Transverse colon (tissue), 4 donors: ENCODE measurements around the gene PLA2G4E. TPM values are rescaled to one million over a fixed set of nuclear protein-coding genes. Genes with fewer than 3 reads are reported as not detected.

Experiments used
- DNase-seq: peaks from one replicate; pipeline ENCODE4 v3.0.0-alpha.2; 2019
- H3K27ac ChIP-seq, 4 donors: fragments of 200-600 bp; sonication (generic); 2 replicates each; pipeline ENCODE4 v1.5.1; 2016 to 2018; ENCODE audit warnings: inconsistent platforms in 4 of 4
- H3K27me3 ChIP-seq: fragments of 200-600 bp; sonication (generic); 2 replicates; pipeline ENCODE4 v1.5.1; 2017; ENCODE audit warnings: inconsistent platforms
- H3K36me3 ChIP-seq, 4 donors: fragments of 200-600 bp; sonication (generic); 2 replicates each; pipeline ENCODE4 v1.5.1; 2017 to 2019; ENCODE audit warnings: inconsistent platforms in 4 of 4
- H3K4me1 ChIP-seq, 4 donors: fragments of 200-600 bp; sonication (generic); 2 replicates each; pipeline ENCODE4 v1.5.1; 2017 to 2020; ENCODE audit warnings: inconsistent platforms in 4 of 4
- H3K4me3 ChIP-seq, 4 donors: fragments of 200-600 bp; sonication (generic); 1 replicate in 1 of 4; 2 replicates in 3 of 4; pipeline versions ENCODE4 v1.5.1 to v1.6.1; 2017 to 2019; ENCODE audit warnings: inconsistent platforms in 4 of 4
- H3K9me3 ChIP-seq, 2 donors: fragments of 200-600 bp; sonication (generic); 2 replicates each; pipeline ENCODE4 v1.5.1; 2017 to 2019; ENCODE audit warnings: inconsistent platforms in 2 of 2
- EP300 ChIP-seq: sonication (generic); formaldehyde crosslinking; IDR thresholded peaks from one replicate; pipeline ENCODE4 v1.6.1; 2017; ENCODE audit warnings: antibody characterized with exemption, low read depth
- POLR2A ChIP-seq: fragments of 450-650 bp; IDR thresholded peaks from one replicate; pipeline ENCODE4 v1.6.1; 2016; ENCODE audit warnings: antibody characterized with exemption, mild to moderate bottlenecking, moderate library complexity
- POLR2AphosphoS5 ChIP-seq, 3 donors: sonication (generic); formaldehyde crosslinking; IDR thresholded peaks; one replicate each; pipeline ENCODE4 v1.6.1; 2016; ENCODE audit warnings: antibody characterized with exemption in 3 of 3
- WGBS, 2 donors: methylation state at CpG; one replicate each; pipeline ENCODE4 v1.1.5; 2018; ENCODE audit warnings: low coverage in 1 of 2; 5-methylcytosine and 5-hydroxymethylcytosine counted together
- in situ Hi-C, 4 donors: fragments of 200-750 bp; cut with MboI; loops; one replicate each; pipeline versions ENCODE4 v1.15.0 to v1.15.1; 2017; ENCODE audit warnings: low sequenced_read_pairs in 3 of 4, low pct_ligation_motif_present in 1 of 4, low pct_unique_long_range_greater_than_20kb in 1 of 4
- intact Hi-C: fragments of 100-400 bp; cut with DNase I; formaldehyde crosslinking; loops from one replicate; pipeline ENCODE4 v1.15.1; 2023; ENCODE audit warnings: low total_unique reads
- total RNA-seq, 4 donors: library from RNA; depleted of rRNA; stranded (reverse); fragments of >200 nt; gene quantifications; one replicate each; pipeline ENCODE4 v1.1.0, GENCODE V29; 2016
- TF ChIP-seq, protein P1 (sequence below), 5 experiments: fragments of 200-600 bp in 3 of 5; fragments of 450-650 bp in 2 of 5; sonication (generic) in 3 of 5; IDR thresholded peaks; 1 replicate in 2 of 5; 2 replicates in 3 of 5; pipeline ENCODE4 v1.5.1; 2016 to 2017; ENCODE audit warnings: antibody characterized with exemption in 5 of 5, inconsistent platforms in 3 of 5, mild to moderate bottlenecking in 2 of 5, moderate library complexity in 1 of 5

Gene PLA2G4E
- total RNA-seq, 4 donors from 2014 or later: 0.32 TPM; not detected in 3

GRCh38 chr15:42069025-42069424 is 48.2 kb upstream of the PLA2G4E start:
- H3K4me1 ChIP-seq: no peaks in the 10 kb centered on the region
- WGBS, 2 donors: 71 to 83% methylated on average over 3 to 7 of the region's 7 CpGs
- intact Hi-C loops (no loop called here), in situ Hi-C loops (loop anchor here in 3 of 4 donors (10.0 kb wide), 2 partner anchors 66 to 74 kb away; no protein-coding TSS in a partner anchor)
- H3K36me3 ChIP-seq: no peaks in the 10 kb centered on the region
- TF ChIP-seq POLR2AphosphoS5 (IDR thresholded peaks at IDR 0.05) (no peak), POLR2A (no peak), EP300 (no peak)
- TF ChIP-seq, protein P1, sequence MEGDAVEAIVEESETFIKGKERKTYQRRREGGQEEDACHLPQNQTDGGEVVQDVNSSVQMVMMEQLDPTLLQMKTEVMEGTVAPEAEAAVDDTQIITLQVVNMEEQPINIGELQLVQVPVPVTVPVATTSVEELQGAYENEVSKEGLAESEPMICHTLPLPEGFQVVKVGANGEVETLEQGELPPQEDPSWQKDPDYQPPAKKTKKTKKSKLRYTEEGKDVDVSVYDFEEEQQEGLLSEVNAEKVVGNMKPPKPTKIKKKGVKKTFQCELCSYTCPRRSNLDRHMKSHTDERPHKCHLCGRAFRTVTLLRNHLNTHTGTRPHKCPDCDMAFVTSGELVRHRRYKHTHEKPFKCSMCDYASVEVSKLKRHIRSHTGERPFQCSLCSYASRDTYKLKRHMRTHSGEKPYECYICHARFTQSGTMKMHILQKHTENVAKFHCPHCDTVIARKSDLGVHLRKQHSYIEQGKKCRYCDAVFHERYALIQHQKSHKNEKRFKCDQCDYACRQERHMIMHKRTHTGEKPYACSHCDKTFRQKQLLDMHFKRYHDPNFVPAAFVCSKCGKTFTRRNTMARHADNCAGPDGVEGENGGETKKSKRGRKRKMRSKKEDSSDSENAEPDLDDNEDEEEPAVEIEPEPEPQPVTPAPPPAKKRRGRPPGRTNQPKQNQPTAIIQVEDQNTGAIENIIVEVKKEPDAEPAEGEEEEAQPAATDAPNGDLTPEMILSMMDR (IDR thresholded peaks at IDR 0.05): no peak
- no peak for DNase-seq
- H3K27ac ChIP-seq: no peak overlapping the region
- H3K9me3 ChIP-seq: no peaks in the 10 kb centered on the region
- H3K27me3 ChIP-seq: no peaks in the 10 kb centered on the region
- H3K4me3 ChIP-seq: no peak overlapping the region

GRCh38 chr15:42068601-42069000 is 47.8 kb upstream of the PLA2G4E start:
- Histone ChIP-seq H3K36me3 (no peaks in the 10 kb centered on the region), H3K27ac (no peak overlapping the region), H3K4me1 (no peaks in the 10 kb centered on the region), H3K4me3 (no peak overlapping the region), H3K9me3 (no peaks in the 10 kb centered on the region), H3K27me3 (no peaks in the 10 kb centered on the region)
- intact Hi-C loops: no loop called here
- in situ Hi-C loops: loop anchor here in 3 of 4 donors (10.0 kb wide), 2 partner anchors 66 to 74 kb away; no protein-coding TSS in a partner anchor
- TF ChIP-seq POLR2AphosphoS5 (IDR thresholded peaks at IDR 0.05) (no peak), EP300 (no peak), POLR2A (no peak)
- TF ChIP-seq, protein P1 (IDR thresholded peaks at IDR 0.05): no peak
- DNase-seq: no peak
- 80 to 92% methylated on average over 1 to 13 of the region's 14 CpGs for WGBS, 2 donors

DNA sequence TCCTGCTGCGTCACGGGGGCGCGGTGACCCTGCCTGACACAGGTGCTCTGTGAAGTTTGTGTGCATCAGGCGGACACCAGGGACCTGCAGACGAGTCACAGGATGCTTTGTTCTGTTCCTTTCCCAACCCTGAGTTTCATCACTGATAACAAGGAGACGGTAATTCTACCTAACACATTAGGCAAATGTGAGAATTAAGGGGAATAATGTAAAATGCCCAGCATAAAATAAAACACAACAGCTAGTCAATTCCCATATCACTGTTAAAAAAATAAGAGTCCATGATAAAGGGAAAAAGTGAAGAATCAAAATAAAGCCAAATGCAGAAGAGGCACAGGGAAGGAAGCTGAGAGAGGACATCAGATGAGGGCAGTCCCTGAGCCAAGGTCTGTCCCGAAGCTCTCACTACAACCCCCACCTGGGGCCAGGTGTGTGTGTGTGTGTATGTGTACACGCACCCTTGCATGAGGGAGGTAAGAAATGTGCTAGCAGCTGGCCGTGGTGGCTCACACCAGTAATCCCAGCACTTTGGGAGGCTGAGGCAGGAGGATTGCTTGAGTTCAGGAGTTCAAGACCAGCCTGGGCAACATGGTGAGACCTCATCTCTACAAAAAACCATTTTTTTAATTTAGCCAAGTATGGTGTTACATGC is 46.0 kb upstream of the PLA2G4E start:
- Histone ChIP-seq H3K9me3 (no peaks in the 10 kb centered on the region), H3K36me3 (no peaks in the 10 kb centered on the region), H3K27me3 (no peaks in the 10 kb centered on the region), H3K27ac (no peak overlapping the region), H3K4me3 (no peak overlapping the region), H3K4me1 (no peaks in the 10 kb centered on the region)
- no peak for DNase-seq
- 34 to 45% methylated on average over 3 to 10 of the region's 10 CpGs for WGBS, 2 donors
- TF ChIP-seq POLR2A: no peak
- TF ChIP-seq EP300: no peak
- TF ChIP-seq, protein P1 (IDR thresholded peaks at IDR 0.05): no peak
- TF ChIP-seq POLR2AphosphoS5 (IDR thresholded peaks at IDR 0.05): no peak
- in situ Hi-C loops: loop anchor here in 3 of 4 donors (10.0 kb wide), 2 partner anchors 68 to 72 kb away; no protein-coding TSS in a partner anchor
- intact Hi-C loops: no loop called here

- intact Hi-C loops (no loop called here), in situ Hi-C loops (loop anchor here in 3 of 4 donors (10.0 kb wide), 2 partner anchors 69 to 71 kb away; no protein-coding TSS in a partner anchor)
These were observed 44.6 kb upstream of the PLA2G4E start for GRCh38 chr15:42065468-42065867.

More at GRCh38 chr15:42065468-42065867, 44.6 kb upstream of the PLA2G4E start:
- H3K27ac ChIP-seq: no peak overlapping the region
- no peaks in the 10 kb centered on the region for H3K36me3 ChIP-seq
- TF ChIP-seq POLR2AphosphoS5 (IDR thresholded peaks at IDR 0.05) (no peak), POLR2A (no peak), EP300 (no peak)
- TF ChIP-seq, protein P1 (IDR thresholded peaks at IDR 0.05): no peak
- H3K9me3 ChIP-seq: no peaks in the 10 kb centered on the region
- 63% methylated on average over 7 of the region's 7 CpGs; no CpG with 5 or more reads in 1 of the 2 donors for WGBS, 2 donors
- H3K27me3 ChIP-seq: no peaks in the 10 kb centered on the region
- no peaks in the 10 kb centered on the region for H3K4me1 ChIP-seq
- DNase-seq: no peak
- no peak overlapping the region for H3K4me3 ChIP-seq
